Measurements from ENCODE around the gene IL12RB1. TPM values are rescaled to one million over a fixed set of nuclear protein-coding genes. Genes with fewer than 3 reads are reported as not detected.
"Not testable (repeated sequence)": the region's sequence is repeated elsewhere in the genome, so short reads cannot be mapped to it uniquely, and the experiment has no call there.

Gene IL12RB1
- total RNA-seq, 4 donors from 2014 or later: 1.1 to 4.4 (median 1.6) TPM

GRCh38 chr19:18112989-18113478 lies 26.3 kb upstream of the IL12RB1 start:
- peak in 1 of 3 donors; percentile 55 for TF ChIP-seq CTCF (IDR thresholded peaks at IDR 0.05)
- DNase-seq (ENCODE audit: low spot score) (peak; percentile 74), ATAC-seq (ENCODE audit: low FRiP score) (peak; percentile 62)

GRCh38 chr19:18110609-18111232 lies 24.0 kb upstream of the IL12RB1 start:
- no peak for DNase-seq (ENCODE audit: low spot score)
- no peak for ATAC-seq (ENCODE audit: low FRiP score)
- TF ChIP-seq CTCF (IDR thresholded peaks at IDR 0.05): no peak

GRCh38 chr19:18109733-18110608 lies 23.2 kb upstream of the IL12RB1 start:
- DNase-seq (ENCODE audit: low spot score) (no peak), ATAC-seq (ENCODE audit: low FRiP score) (peak; percentile 63)
- no peak for TF ChIP-seq CTCF (IDR thresholded peaks at IDR 0.05)

GRCh38 chr19:18109341-18109732 lies 22.6 kb upstream of the IL12RB1 start:
- ATAC-seq (ENCODE audit: low FRiP score): no peak
- no peak for DNase-seq (ENCODE audit: low spot score)
- no peak for TF ChIP-seq CTCF (IDR thresholded peaks at IDR 0.05)

- no peak for TF ChIP-seq CTCF (IDR thresholded peaks at IDR 0.05)
- no peak for DNase-seq (ENCODE audit: low spot score)
- ATAC-seq (ENCODE audit: low FRiP score): no peak
These were observed 22.2 kb upstream of the IL12RB1 start for GRCh38 chr19:18108897-18109296.

GRCh38 chr19:18107235-18107634 lies 20.5 kb upstream of the IL12RB1 start:
- DNase-seq (ENCODE audit: low spot score): no peak
- TF ChIP-seq CTCF (IDR thresholded peaks at IDR 0.05): no peak
- no peak for ATAC-seq (ENCODE audit: low FRiP score)

- ATAC-seq (ENCODE audit: low FRiP score); DNase-seq (ENCODE audit: low spot score): not testable (repeated sequence)
These were observed 18.5 kb upstream of the IL12RB1 start for GRCh38 chr19:18105259-18105658.

Data from omental fat pad (tissue), 4 donors.